ENCODE measurements around the gene PCID2. TPM values are rescaled to one million over a fixed set of nuclear protein-coding genes. Genes with fewer than 3 reads are reported as not detected.

Gene PCID2
- total RNA-seq, 1 donor from 2014 or later = 41.5 TPM

DNA sequence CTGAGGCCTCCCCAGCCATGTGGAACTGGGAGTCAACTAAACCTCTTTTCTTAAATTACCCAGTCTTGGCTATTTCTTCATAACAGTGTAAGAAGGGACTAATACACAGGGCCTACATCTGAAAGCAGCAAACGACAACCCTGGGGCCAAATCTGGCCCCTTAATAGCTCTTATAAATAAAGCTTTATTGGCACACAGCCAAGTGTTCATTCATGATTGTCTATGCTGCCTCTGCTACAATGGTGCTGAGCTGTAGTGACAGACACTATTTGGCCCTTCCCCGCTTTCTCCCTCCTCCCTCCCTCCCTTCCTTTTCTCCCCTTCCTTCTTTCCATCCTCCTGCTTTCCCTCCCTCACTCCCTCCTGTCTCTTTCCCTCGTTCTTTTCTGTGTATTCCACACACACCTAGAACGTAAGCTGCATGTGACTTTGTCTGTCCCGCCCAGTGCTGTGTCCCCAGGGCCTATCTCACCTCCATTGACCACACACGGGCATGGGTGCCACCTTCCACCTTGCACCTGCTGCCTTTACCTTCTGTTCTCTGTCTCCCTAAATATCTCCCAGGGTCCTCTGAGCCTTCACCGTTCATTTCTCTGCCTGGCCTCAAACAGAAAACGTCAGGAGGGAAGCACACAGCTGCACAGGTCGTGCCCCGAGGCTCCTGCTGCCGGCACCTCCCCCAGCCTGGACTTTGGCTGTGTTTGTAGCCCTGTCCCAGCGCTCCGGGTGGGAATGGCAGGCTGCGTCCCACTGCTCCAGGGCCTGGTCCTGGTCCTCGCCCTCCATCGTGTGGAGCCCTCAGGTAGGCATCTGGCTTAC is 50.3 kb downstream of the PCID2 start, which contains the start of gene PROZ:
TSS of gene PROZ (plus strand) at position 720 of the 819 bp plus-strand sequence. CDS start at position 733, 13 bp downstream.
- DNase-seq (no peak), ATAC-seq (no peak)
- Histone ChIP-seq H3K4me1 (peaks cover 5% of the 10 kb centered on the region), H3K27me3 (peaks cover 13% of the 10 kb centered on the region), H3K9me3 (no peaks in the 10 kb centered on the region), H3K27ac (no peak within 1 kb of the TSS), H3K4me3 (no peak within 1 kb of the TSS), H3K36me3 (no peaks in the 10 kb centered on the region)
- TF ChIP-seq, protein P1, sequence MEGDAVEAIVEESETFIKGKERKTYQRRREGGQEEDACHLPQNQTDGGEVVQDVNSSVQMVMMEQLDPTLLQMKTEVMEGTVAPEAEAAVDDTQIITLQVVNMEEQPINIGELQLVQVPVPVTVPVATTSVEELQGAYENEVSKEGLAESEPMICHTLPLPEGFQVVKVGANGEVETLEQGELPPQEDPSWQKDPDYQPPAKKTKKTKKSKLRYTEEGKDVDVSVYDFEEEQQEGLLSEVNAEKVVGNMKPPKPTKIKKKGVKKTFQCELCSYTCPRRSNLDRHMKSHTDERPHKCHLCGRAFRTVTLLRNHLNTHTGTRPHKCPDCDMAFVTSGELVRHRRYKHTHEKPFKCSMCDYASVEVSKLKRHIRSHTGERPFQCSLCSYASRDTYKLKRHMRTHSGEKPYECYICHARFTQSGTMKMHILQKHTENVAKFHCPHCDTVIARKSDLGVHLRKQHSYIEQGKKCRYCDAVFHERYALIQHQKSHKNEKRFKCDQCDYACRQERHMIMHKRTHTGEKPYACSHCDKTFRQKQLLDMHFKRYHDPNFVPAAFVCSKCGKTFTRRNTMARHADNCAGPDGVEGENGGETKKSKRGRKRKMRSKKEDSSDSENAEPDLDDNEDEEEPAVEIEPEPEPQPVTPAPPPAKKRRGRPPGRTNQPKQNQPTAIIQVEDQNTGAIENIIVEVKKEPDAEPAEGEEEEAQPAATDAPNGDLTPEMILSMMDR (IDR thresholded peaks at IDR 0.05) = no peak
- intact Hi-C loops (cut with DNase I) = no loop called here

DNA sequence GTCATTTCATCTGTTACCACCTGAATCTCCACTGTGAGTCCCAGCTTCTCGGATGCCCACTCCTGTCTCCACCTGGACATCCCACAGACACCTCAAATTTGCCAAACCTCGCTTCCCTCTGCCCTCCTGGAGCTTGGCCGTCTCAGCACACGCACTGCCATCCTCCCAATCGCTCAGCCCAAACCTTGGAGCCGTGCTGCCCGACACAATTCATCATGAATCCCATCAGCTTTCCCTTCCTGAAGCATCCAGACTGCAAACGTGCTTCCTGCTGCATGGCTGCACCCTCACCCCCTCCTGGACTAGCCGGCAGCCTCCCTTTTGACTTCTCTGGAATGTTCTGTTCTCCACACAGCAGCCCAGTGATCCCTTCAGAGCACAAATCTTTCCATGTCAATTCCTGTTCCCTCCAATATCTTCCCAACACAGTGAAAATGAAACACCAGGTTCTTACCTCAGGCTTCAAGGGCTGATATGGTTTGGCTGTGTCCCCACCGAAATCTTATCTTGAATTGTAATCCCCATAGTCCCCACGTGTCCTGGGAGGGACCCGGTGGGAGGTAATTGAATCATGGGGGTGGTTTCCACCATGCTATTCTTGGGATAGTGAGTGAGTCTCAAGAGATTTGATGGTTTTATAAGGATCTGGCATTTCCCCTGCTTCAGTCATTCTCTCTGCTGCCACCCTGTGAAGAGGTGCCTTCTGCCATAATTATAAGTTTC is 51.1 kb downstream of the PCID2 start:
- ATAC-seq (no peak), DNase-seq (no peak)
- Histone ChIP-seq H3K27me3 (peaks cover 10% of the 10 kb centered on the region), H3K27ac (no peak overlapping the region), H3K9me3 (no peaks in the 10 kb centered on the region), H3K4me3 (no peak overlapping the region), H3K4me1 (peaks cover 10% of the 10 kb centered on the region), H3K36me3 (no peaks in the 10 kb centered on the region)
- TF ChIP-seq, protein P1 (IDR thresholded peaks at IDR 0.05) = no peak
- intact Hi-C loops (cut with DNase I) = no loop called here

DNA sequence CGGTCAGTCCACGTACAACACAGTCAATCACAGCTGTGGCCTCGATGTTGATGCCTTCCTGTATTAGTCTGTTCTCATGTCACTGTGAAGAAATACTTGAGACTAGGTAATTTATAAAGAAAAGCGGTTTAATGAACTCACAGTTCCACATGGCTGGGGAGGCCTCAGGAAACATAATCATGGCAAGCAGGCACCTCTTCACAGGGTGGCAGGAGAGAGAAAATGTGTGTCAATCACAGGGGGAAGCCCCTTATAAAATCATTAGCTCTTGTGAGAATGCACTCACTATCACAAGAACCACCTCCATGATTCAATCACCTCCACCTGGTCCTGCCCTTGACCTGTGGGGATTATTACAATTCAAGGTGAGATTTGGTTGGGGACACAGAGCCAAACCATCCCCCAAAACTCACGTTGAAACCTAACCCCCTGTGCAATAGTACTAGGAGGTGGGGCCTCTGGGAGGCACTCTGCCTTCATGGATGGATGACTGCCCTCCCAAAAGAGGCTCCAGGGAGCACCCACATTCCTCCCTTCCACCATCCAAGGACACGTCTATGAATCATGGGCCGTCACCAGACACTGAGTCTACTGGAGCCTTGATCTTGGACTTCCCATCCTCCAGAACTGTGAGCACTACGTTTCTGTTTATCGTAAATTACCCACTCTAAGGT is 52.4 kb downstream of the PCID2 start:
- Histone ChIP-seq H3K4me1 (peaks cover 10% of the 10 kb centered on the region), H3K36me3 (no peaks in the 10 kb centered on the region), H3K27ac (no peak overlapping the region), H3K27me3 (peaks cover 6% of the 10 kb centered on the region), H3K4me3 (no peak overlapping the region), H3K9me3 (no peaks in the 10 kb centered on the region)
- no peak for DNase-seq
- TF ChIP-seq, protein P1 (IDR thresholded peaks at IDR 0.05) = no peak
- no peak for ATAC-seq
- intact Hi-C loops (cut with DNase I) = no loop called here

DNA sequence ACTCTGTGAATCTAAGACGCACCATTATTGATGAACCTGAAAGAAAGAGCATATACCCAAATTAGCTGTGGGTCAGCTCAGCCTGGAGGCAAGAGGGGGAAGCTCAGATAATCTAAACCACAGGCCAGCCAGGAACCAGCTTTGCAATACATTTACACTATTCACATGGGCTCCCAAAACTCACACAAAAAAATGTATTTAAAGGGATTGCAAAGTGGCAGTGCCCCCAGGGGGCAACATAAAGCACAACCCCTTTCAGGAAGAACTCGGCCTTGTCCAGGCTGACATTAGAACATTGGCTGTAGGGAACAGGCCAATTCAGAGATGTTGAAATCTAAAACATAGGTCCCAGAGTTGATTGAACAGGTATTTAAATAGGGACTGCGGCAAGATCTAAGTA is 53.3 kb downstream of the PCID2 start:
- Histone ChIP-seq H3K36me3 (no peaks in the 10 kb centered on the region), H3K9me3 (no peaks in the 10 kb centered on the region), H3K27ac (no peak overlapping the region), H3K4me3 (no peak overlapping the region), H3K27me3 (no peaks in the 10 kb centered on the region), H3K4me1 (peaks cover 10% of the 10 kb centered on the region)
- DNase-seq (no peak), ATAC-seq (no peak)
- intact Hi-C loops (cut with DNase I) = no loop called here
- TF ChIP-seq, protein P1 (IDR thresholded peaks at IDR 0.05) = no peak

DNA sequence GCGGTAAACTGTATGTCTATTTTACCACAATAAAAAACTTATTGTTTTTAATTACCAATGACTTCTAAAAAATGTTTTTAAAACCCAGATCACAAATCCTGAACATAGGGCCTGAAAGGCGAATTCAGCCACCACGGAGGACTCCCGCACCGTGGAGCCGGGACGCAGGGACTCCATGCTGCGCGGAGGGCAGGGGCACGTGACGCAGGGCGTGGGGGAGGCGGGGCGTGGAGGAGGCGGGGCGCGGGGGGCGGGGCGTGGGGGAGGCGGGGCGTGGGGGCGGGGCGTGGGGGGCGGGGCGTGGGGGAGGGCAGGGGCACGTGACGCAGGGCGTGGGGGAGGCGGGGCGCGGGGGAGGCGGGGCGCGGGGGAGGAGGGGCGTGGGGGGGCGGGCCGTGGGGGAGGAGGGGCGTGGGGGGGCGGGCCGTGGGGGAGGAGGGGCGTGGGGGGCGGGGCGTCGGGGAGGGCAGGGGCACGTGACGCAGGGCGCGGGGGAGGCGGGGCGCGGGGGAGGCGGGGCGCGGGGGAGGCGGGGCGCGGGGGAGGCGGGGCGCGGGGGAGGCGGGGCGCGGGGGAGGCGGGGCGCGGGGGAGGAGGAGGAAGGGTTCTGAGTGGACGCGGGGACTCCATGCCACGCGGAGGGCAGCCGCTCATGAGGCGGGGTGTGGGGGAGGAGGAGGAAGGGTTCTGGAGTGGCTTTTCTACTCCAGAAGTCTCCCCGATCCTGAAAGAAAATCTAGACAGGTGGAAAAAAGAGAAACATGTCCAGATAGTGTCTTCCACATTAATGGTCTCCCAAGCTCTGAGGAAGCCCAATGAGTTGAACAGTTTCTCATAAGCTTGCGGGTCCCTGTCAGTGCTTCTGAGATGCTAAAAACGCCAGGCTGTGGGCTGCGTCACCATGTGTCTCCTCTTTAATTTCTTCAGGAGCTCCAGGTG is 54.4 kb downstream of the PCID2 start:
- TF ChIP-seq, protein P1 (IDR thresholded peaks at IDR 0.05) = no peak
- ATAC-seq = peak; percentile 85
- peak overlapping the region; percentile 55 for H3K4me3 ChIP-seq
- H3K36me3 ChIP-seq = no peaks in the 10 kb centered on the region
- H3K27me3 ChIP-seq = no peaks in the 10 kb centered on the region
- no peaks in the 10 kb centered on the region for H3K9me3 ChIP-seq
- intact Hi-C loops (cut with DNase I) = no loop called here
- peak; percentile 86 for DNase-seq
- peak overlapping the region; percentile 72 for H3K27ac ChIP-seq
- H3K4me1 ChIP-seq = peaks cover 10% of the 10 kb centered on the region

Measured in upper lobe of right lung (tissue), 1 donor.